Keratinocyte (primary cell): ENCODE data around the gene LAMA1. TPM values are rescaled to one million over a fixed set of nuclear protein-coding genes. Genes with fewer than 3 reads are reported as not detected.

Experiments
- DNase-seq: peaks from one replicate; pipeline ENCODE4 v3.0.0-alpha.2; 2011; ENCODE audit warnings: low read depth, missing footprints, low spot score
- FAIRE-seq: peaks from 2 replicates; lab custom pipeline; 2011; peaks lifted over from hg19 to GRCh38; lab: Jason Lieb, UNC
- H2AFZ ChIP-seq: 2 replicates; pipeline ENCODE4 v1.6.0; 2012; ENCODE audit warnings: low read length, control low read depth, inconsistent platforms; ENCODE audit not compliant: control insufficient read depth
- H3K27ac ChIP-seq: 2 replicates; pipeline ENCODE4 v1.5.1; 2011; ENCODE audit warnings: low read length; ENCODE audit not compliant: control insufficient read depth, insufficient read depth
- H3K27me3 ChIP-seq: 3 replicates; pipeline ENCODE4 v1.6.0; 2011; ENCODE audit warnings: low read length; ENCODE audit not compliant: control insufficient read depth, insufficient read depth; ENCODE audit errors: extremely low read depth
- H3K36me3 ChIP-seq, 2 experiments: 2 replicates in 1 of 2; 3 replicates in 1 of 2; pipeline ENCODE4 v1.5.1; 2011; ENCODE audit warnings: low read length in 2 of 2, mild to moderate bottlenecking in 1 of 2; ENCODE audit not compliant: control insufficient read depth in 2 of 2, insufficient read depth in 2 of 2; ENCODE audit errors: extremely low read depth in 1 of 2
- H3K4me1 ChIP-seq: 3 replicates; pipeline ENCODE4 v1.5.1; 2011; ENCODE audit warnings: low read length; ENCODE audit not compliant: control insufficient read depth, insufficient read depth; ENCODE audit errors: extremely low read depth
- H3K4me2 ChIP-seq: 3 replicates; pipeline ENCODE4 v1.6.0; 2011; ENCODE audit warnings: low read depth, low read length; ENCODE audit not compliant: control insufficient read depth, insufficient read depth; ENCODE audit errors: extremely low read depth
- H3K4me3 ChIP-seq, 3 experiments: fragments of 200-600 bp in 1 of 3; sonication (generic) in 1 of 3; 2 replicates in 2 of 3; 3 replicates in 1 of 3; pipeline ENCODE4 v1.5.1; 2011 to 2016; ENCODE audit warnings: low read length in 3 of 3, mild to moderate bottlenecking in 3 of 3, control low read depth in 2 of 3, inconsistent platforms in 1 of 3, low read depth in 1 of 3, mixed read lengths in 1 of 3, mixed run types in 1 of 3, moderate library complexity in 1 of 3; ENCODE audit not compliant: control insufficient read depth in 2 of 3, insufficient read depth in 2 of 3; ENCODE audit errors: extremely low read depth in 1 of 3
- H3K79me2 ChIP-seq: 2 replicates; pipeline ENCODE4 v1.6.0; 2012; ENCODE audit warnings: low read length; ENCODE audit not compliant: control insufficient read depth, insufficient read depth
- H3K9ac ChIP-seq: 3 replicates; pipeline ENCODE4 v1.6.0; 2011; ENCODE audit warnings: low read length; ENCODE audit not compliant: control insufficient read depth, insufficient read depth; ENCODE audit errors: extremely low read depth
- H3K9me1 ChIP-seq: 3 replicates; pipeline ENCODE4 v1.6.0; 2011; ENCODE audit warnings: low read length; ENCODE audit not compliant: control insufficient read depth, insufficient read depth; ENCODE audit errors: extremely low read depth
- H3K9me3 ChIP-seq: 2 replicates; pipeline ENCODE4 v1.5.1; 2012; ENCODE audit warnings: low read depth, low read length; ENCODE audit not compliant: control insufficient read depth
- H4K20me1 ChIP-seq: 3 replicates; pipeline ENCODE4 v1.6.0; 2011; ENCODE audit warnings: low read length; ENCODE audit not compliant: control insufficient read depth, insufficient read depth; ENCODE audit errors: extremely low read depth
- EZH2 ChIP-seq: IDR thresholded peaks from one replicate; pipeline ENCODE4 v1.6.1; 2012; ENCODE audit warnings: inconsistent platforms, mild to moderate bottlenecking, low read length, moderate library complexity
- dilution Hi-C: fragments of 300-500 bp; cut with MboI; formaldehyde crosslinking; loops from one replicate; pipeline ENCODE4 v1.7.0; 2020; ENCODE audit warnings: low sequenced_read_pairs; ENCODE audit not compliant: extremely low pct_ligation_motif_present
- polyA plus RNA-seq, 5 experiments: library from polyadenylated mRNA; depleted of rRNA in 3 of 5; stranded (reverse) in 3 of 5; stranded (forward) in 1 of 5; unstranded in 1 of 5; fragments of >200 nt; gene quantifications; 1 replicate in 1 of 5; 2 replicates in 3 of 5; 3 replicates in 1 of 5; pipeline versions ENCODE4 v1.2.1 to v1.2.3, GENCODE V29; 2011 to 2012; ENCODE audit warnings: missing spikeins in 2 of 5, low read depth in 1 of 5, low replicate concordance in 1 of 5
- TF ChIP-seq, protein P1 (sequence below), 3 experiments: IDR thresholded peaks in 1 of 3; conservative IDR thresholded peaks in 1 of 3; optimal IDR thresholded peaks in 1 of 3; 2 replicates in 2 of 3; 3 replicates in 1 of 3; pipeline versions ENCODE3 to v1.5.1; 2011; ENCODE audit warnings: low read length in 3 of 3, mild to moderate bottlenecking in 3 of 3, moderate library complexity in 2 of 3, control low read depth in 1 of 3, inconsistent platforms in 1 of 3; ENCODE audit not compliant: insufficient read depth in 2 of 3; ENCODE audit errors: extremely low read depth in 1 of 3

LAMA1 gene
- polyA plus RNA-seq, 1 donor (not counting 4 experiments of a cell fraction or from before 2014, with no cell fraction given) = 2.1 TPM

DNA sequence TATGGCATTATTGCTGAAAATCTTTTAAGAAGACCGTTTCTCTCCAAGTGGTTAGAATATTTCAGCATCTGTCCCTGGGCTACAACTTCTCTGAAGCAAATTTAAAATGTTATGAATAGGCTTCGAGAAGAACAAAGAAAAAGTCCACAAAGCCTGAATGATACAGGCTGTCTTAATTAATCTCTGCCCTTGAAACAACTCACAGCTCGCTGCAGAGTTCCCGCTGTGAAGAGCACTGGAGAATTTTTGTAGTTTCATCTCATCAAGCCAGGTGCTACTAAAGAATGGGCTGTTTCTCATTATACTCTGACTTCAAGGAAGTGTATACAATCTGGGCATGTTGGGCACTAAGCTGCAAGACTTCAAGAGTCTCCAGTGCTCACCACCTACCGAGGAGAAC, 67.6 kb downstream of the LAMA1 start:
- Histone ChIP-seq H3K9ac (no peak overlapping the region), H3K4me3 (no peak overlapping the region), H3K36me3 (no peaks in the 10 kb centered on the region), H3K4me1 (no peaks in the 10 kb centered on the region), H3K9me3 (no peaks in the 10 kb centered on the region), H3K79me2 (no peaks in the 10 kb centered on the region), H3K27me3 (peaks cover 3% of the 10 kb centered on the region), H4K20me1 (no peaks in the 10 kb centered on the region), H3K4me2 (no peak overlapping the region), H3K27ac (no peak overlapping the region), H2AFZ (no peak overlapping the region), H3K9me1 (no peaks in the 10 kb centered on the region)
- FAIRE-seq (no peak), DNase-seq (no peak)
- dilution Hi-C loops = loop anchor here (25.0 kb wide), 1 partner anchor 137 kb away; no protein-coding TSS in a partner anchor
- TF ChIP-seq EZH2 = no peak
- TF ChIP-seq, protein P1, sequence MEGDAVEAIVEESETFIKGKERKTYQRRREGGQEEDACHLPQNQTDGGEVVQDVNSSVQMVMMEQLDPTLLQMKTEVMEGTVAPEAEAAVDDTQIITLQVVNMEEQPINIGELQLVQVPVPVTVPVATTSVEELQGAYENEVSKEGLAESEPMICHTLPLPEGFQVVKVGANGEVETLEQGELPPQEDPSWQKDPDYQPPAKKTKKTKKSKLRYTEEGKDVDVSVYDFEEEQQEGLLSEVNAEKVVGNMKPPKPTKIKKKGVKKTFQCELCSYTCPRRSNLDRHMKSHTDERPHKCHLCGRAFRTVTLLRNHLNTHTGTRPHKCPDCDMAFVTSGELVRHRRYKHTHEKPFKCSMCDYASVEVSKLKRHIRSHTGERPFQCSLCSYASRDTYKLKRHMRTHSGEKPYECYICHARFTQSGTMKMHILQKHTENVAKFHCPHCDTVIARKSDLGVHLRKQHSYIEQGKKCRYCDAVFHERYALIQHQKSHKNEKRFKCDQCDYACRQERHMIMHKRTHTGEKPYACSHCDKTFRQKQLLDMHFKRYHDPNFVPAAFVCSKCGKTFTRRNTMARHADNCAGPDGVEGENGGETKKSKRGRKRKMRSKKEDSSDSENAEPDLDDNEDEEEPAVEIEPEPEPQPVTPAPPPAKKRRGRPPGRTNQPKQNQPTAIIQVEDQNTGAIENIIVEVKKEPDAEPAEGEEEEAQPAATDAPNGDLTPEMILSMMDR (optimal IDR thresholded peaks at IDR 0.05 in 1 of 3, IDR thresholded peaks at IDR 0.05 in 1 of 3, conservative IDR thresholded peaks at IDR 0.05 in 1 of 3; ENCODE audit: extremely low read depth in 1 of 3, insufficient read depth in 2 of 3, low read length in 3 of 3) = no peak

DNA sequence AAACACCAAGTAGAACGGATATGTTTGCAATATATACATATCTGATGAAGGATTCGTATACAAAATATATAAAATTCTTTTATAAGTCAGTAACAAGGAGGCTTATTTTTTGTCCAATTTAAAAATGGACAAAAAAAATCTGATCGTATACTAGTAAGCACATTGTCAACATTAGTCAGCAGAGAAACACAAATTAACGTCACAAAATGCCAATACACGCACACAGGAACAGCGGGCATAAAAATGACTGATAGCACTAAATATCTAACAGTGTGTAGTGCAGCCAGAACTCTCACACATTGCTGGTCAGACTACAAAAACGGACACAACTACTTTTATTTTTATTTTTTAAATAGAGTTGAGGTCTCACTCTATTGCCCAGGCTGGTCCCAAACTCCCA, 69.5 kb downstream of the LAMA1 start:
- Histone ChIP-seq H3K36me3 (no peaks in the 10 kb centered on the region), H2AFZ (no peak overlapping the region), H3K9me1 (no peaks in the 10 kb centered on the region), H3K4me1 (no peaks in the 10 kb centered on the region), H3K4me3 (no peak overlapping the region), H3K9me3 (no peaks in the 10 kb centered on the region), H3K27ac (no peak overlapping the region), H4K20me1 (no peaks in the 10 kb centered on the region), H3K9ac (no peak overlapping the region), H3K27me3 (peaks cover 3% of the 10 kb centered on the region), H3K79me2 (no peaks in the 10 kb centered on the region), H3K4me2 (no peak overlapping the region)
- FAIRE-seq (no peak), DNase-seq (no peak)
- dilution Hi-C loops = loop anchor here (25.0 kb wide), 1 partner anchor 139 kb away; no protein-coding TSS in a partner anchor
- TF ChIP-seq EZH2 = no peak
- TF ChIP-seq, protein P1 (optimal IDR thresholded peaks at IDR 0.05 in 1 of 3, IDR thresholded peaks at IDR 0.05 in 1 of 3, conservative IDR thresholded peaks at IDR 0.05 in 1 of 3; ENCODE audit: extremely low read depth in 1 of 3, insufficient read depth in 2 of 3, low read length in 3 of 3) = no peak
